Activated CD8-positive, alpha-beta memory T cell treated with anti-CD3 and anti-CD28 coated beads, Interleukin-2, amount 50 U/mL, for 24 hours (primary cell): Measurements from ENCODE around the gene GCM1.

Source experiments
- DNase-seq: peaks from one replicate; pipeline ENCODE4 v3.0.0-alpha.2; 2020; ENCODE audit errors: extremely low read depth

GCM1 gene

DNA sequence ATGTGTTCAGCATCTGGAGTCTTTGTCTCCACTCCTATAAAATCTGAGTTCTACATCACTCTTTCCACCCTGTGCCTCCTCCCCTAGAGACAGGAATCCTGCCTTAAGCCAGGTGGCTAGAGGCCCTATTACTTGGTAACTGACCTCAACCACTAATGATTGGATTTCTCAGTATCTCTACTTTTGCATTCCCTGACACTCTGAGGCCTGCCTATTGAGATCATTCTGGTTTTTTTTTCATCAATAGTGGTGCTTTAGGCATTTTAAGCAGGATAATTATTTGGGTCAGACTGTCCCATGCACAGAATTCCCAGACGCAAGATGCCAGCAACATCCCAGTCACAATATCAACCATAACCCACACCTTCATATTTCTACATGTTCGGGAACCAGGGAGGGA, 3.9 kb upstream of the GCM1 start:
- no peak for DNase-seq

DNA sequence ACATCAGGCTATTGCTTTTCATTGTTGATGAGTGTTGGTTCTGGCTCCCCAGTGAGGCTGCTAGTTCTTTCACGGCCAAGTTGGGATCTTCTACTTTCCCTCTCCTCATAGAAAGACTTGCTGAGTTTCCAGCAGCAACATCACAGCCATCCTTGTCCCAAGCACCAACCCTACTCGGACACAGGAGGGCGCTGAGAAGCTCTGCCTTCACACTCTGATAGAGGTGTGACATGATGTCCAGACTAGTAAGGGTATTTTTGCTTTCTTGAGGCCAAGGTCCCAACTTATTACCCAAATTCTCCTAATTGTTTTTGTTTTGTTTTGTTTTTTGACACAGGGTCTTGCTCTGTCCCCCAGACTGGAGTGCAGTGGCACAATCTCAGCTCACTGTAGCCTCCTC, 3.0 kb upstream of the GCM1 start:
- no peak for DNase-seq

DNA sequence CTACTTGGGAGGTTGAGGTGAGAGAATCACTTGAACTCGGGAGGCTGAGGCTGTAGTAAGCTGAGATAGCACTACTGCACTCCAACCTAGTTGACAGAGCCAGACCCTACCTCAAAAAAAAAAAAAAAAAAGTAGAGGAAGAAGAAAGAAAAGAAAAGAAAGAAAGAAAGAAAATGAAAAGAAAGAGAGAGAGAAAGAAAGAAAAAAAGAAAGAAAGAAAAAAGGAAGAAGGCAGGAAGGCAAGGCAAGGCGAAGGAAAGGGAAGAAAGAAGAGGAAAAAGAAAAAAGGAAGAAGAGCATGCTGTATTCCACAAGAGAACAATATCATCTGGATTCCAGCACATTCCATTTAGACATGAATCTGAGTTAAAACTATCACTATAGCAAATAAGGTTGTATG, 3.8 kb downstream of the GCM1 start:
- no peak for DNase-seq

DNA sequence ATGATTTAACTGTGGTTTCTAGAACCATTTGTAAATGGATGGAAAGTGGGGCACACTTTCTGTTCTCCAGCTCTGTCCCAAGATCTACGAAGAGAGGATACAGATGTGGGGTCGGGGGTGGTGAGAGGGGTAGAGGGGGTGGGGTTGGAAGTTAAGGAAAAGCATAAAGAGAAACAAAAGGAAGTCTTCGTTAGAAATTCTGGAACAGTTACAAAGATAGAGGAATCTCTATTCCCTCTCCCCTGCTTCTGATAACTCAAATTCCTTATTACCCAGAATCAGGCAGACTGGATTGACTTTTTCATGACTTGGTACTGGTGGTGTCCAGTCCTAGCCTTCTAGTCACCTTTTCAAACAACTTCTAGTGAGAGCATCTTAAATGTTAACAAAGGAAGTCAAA, 4.9 kb downstream of the GCM1 start:
- DNase-seq: no peak

- DNase-seq: no peak
These were observed 5.8 kb downstream of the GCM1 start for GRCh38 chr6:53142810-53143209.

GRCh38 chr6:53139841-53140413, 8.7 kb downstream of the GCM1 start:
- DNase-seq: no peak

GRCh38 chr6:53136000-53136609, 12.5 kb downstream of the GCM1 start:
- no peak for DNase-seq

GRCh38 chr6:53134601-53135235, 13.9 kb downstream of the GCM1 start:
- no peak for DNase-seq

DNA sequence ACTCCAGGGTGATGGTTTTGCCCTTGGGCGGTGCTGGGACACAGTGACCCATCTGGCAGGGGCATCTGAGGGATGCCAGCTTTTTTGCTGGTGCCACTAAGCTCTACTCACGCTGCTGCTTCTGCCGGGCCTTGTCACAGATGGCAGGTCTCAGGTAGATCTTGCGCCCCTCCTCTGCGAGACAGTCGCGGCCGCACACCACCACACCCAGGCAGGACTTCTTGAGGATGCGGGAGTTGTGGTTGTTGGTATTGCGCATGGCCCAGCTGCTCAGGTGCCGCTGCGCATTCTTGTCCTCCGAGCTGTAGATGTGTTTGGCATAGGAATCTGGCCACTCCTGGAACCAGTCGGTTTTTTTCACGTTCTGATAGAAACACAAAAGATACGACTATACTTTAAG, 14.7 kb downstream of the GCM1 start:
- no peak for DNase-seq

- no peak for DNase-seq
These were observed 17.9 kb downstream of the GCM1 start for GRCh38 chr6:53130569-53131290.

- DNase-seq: no peak
These were observed 19.8 kb downstream of the GCM1 start for GRCh38 chr6:53128842-53129241.

DNA sequence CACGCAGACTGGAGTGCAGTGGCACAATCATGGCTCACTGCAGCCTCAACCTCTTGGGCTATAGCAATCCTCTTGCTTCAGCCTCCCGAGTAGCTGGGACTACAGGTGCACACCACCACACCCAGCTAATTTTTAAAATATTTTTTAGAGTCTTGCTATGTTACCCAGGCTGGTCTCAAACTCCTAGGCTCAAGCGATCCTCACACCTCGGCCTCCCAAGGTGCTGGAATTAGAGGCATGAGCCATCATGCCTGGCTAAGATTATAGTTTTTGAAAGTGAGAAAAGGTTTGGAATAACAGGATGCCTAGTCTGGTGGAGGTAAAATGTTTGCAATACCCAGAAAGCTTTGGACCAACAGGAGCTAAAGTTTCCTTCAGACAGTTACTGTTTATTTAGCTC, 23.4 kb downstream of the GCM1 start:
- no peak for DNase-seq

DNA sequence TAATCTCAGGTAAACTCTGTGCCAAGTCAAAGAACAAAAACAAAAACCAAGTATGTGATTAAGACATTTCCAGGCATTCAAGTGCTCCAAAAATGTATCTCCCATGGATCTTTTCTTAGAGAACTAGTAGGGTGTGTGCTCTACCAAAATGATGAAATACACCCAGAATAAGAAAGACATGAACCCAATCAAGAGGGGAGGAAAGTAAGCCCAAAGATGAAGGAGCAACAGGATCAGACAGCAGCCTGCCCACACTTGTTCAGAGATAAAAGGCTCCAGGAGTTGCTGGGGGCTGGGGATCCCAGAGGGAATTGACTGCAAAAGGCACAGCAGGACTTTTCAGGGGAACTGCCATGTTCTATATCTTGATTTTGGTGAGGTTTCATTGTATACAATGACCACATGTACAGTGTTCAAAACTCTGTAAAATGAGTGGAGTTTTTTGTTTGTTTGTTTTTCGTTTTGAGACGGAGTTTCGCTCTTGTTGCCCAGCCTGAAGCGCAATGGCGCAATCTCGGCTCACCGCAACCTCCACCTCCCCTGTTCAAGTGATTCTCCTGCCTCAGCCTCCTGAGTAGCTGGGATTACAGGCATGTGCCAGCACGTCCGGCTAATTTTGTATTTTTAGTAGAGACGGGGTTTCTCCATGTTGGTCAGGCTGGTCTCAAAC, 24.4 kb downstream of the GCM1 start:
- DNase-seq: no peak

DNA sequence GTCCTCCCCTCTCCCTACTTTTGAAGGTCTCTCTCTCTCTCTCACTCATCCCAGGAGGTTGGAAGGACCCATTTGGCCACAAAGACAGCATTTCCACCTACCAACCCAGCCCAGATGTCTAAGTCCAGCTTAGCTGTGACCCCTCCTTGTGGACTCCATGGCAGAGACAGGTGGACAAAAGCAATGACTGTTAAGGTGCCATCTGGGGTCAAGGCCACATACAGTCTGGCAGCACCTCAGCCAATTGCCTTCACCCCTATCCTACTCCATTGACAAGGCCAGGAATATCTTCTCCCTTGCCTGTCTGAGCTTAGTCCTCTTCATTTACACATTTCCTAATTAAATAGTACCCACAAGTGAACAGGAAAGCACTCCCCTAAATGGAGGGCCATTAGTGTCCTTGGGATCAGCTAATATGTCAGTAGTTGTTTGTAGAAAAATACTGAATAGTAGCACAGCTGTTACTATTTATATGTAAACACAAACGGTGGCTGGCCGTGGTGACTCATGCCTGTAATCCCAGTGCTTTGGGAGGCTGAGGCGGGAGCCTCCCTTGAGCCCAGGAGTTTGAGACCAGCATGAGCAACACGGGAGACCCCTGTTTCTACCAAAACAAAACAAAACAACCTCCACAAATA, 28.8 kb downstream of the GCM1 start:
- no peak for DNase-seq

DNA sequence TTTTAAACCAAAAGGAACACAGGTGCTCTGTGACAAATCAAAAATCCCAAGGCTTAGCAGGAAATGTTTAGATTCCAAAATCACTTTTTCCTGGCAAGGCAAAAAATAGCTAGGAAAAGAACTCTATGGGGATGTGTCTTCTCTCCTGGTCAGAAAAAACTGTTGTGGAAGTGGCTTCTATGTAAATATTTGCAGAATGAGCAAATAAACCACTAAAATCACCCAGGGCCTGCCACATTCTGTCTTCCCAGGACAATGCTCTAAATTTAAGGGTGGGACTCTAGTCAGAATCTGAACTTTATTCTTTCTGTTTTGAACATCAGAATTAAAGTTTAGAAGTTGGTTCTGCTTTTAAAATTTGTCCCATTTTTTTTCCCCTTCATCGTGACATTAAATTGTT, 29.3 kb downstream of the GCM1 start:
- no peak for DNase-seq

- DNase-seq: no peak
These were observed 32.9 kb downstream of the GCM1 start for GRCh38 chr6:53115741-53116140.

DNA sequence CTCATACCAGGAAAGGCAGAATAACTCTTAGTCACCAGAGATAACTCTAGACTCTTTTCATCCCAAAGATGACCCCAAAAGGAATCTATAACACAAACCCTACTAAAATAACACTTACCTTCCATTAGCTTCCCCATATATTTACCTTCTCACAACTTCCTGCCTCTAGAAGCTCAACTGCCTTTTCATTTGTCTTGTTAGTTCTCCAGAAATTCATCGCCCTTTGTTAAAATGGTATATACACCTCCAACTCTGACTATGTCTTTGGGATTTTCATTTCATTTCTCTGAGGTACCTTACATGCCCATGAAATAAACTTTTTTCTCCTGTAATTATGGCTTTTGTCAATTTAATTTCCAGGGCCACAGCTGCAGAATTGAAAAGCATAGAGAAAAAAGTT, 33.5 kb downstream of the GCM1 start:
- no peak for DNase-seq

DNA sequence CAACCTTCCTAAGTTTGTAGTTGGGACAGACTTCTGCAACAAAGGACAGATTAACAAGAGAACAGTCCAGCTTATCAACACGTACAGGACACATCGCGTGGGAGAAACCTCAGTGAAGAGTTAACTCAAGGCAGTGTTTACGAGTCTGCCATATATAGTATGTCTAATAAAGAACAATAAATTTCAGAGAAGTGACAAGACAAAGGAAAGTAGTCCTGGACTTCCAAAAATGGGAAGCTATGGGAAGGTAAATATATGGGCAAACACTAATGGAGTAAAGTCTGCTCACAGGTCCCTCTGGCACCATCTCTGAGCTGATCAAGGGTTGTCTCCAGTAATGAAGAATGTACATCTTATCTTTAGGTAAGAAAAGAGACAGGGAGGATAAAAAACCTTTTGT, 34.9 kb downstream of the GCM1 start:
- DNase-seq: no peak

DNA sequence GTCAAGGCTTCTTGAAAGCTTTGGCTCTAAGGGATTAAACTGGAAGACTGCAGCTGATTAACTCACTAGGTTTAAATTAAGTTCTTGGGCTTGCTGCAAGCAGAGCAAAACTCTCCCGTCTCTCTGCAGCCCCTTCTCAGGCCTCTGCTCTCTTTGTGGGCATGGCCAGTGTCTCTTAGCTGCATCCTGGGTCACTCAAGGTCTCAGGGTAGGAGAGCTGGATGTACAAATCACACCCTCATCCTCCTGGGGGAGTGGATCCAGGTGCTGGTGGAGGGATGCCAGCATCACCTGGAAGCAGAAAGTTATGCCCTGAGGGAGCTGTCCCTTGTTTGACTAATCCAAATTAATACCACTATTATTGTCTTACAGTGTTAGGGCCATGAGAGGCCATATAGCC, 35.8 kb downstream of the GCM1 start:
- no peak for DNase-seq

GRCh38 chr6:53112404-53112803, 36.2 kb downstream of the GCM1 start:
- no peak for DNase-seq

DNA sequence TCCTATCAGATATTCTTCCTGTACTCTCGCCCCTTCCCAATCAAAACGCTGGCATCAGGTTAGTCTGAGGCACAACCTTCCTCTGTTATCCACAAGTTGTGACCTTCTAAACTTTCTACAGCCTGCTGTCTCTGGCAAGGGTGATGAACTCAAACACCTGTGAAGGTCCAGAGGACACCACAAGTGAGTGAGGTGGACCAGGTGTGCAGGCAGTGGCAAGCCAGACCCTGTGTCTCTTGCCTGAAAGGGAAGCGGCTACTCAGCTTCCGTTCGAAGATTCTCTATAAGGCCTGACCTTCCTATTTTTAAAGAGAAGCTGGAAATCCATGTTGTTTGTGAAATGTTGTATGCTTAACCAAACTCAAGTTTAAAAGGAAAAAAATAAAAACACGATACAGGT, 36.8 kb downstream of the GCM1 start:
- DNase-seq: no peak

GRCh38 chr6:53109612-53110011, 39.0 kb downstream of the GCM1 start:
- no peak for DNase-seq
